Fibroblast of lung (primary cell): ENCODE data around the gene MCF2L. TPM values are rescaled to one million over a fixed set of nuclear protein-coding genes. Genes with fewer than 3 reads are reported as not detected.
A peak's percentile ranks its signal among the peaks of the same experiment; 100 is the strongest.

Source experiments
- DNase-seq, 2 donors: peaks; one replicate each; pipeline versions ENCODE4 v3.0.0 to v3.0.0-alpha.2; 2010; ENCODE audit warnings: low read depth in 2 of 2
- H2AFZ ChIP-seq: 2 replicates; pipeline ENCODE4 v1.5.1; 2012; ENCODE audit warnings: low read length, control low read depth, inconsistent platforms
- H3K27ac ChIP-seq: 2 replicates; pipeline ENCODE4 v1.5.1; 2011; ENCODE audit warnings: low read length, control low read depth; ENCODE audit not compliant: insufficient read depth
- H3K27me3 ChIP-seq: 2 replicates; pipeline ENCODE4 v1.5.1; 2011; ENCODE audit warnings: mild to moderate bottlenecking, low read length; ENCODE audit not compliant: control insufficient read depth, insufficient read depth
- H3K36me3 ChIP-seq: 2 replicates; pipeline ENCODE4 v1.5.1; 2011; ENCODE audit warnings: low read length; ENCODE audit not compliant: control insufficient read depth, insufficient read depth
- H3K4me1 ChIP-seq: 2 replicates; pipeline ENCODE4 v1.5.1; 2011; ENCODE audit warnings: low read length; ENCODE audit not compliant: control insufficient read depth, insufficient read depth; ENCODE audit errors: extremely low read depth
- H3K4me2 ChIP-seq: 2 replicates; pipeline ENCODE4 v1.5.1; 2011; ENCODE audit warnings: low read length, control low read depth; ENCODE audit not compliant: insufficient read depth; ENCODE audit errors: extremely low read depth
- H3K4me3 ChIP-seq, 4 experiments: fragments of 200-600 bp in 1 of 4; sonication (generic) in 1 of 4; replicated peaks in 1 of 4; 2 replicates each; pipeline ENCODE4 v1.5.1; 2011 to 2016; ENCODE audit warnings: low read length in 4 of 4, low read depth in 3 of 4, mild to moderate bottlenecking in 3 of 4, control low read depth in 2 of 4, inconsistent platforms in 1 of 4, mixed read lengths in 1 of 4; ENCODE audit not compliant: insufficient read depth in 1 of 4; ENCODE audit errors: control extremely low read depth in 1 of 4
- H3K79me2 ChIP-seq: 2 replicates; pipeline ENCODE4 v1.5.1; 2012; ENCODE audit warnings: mild to moderate bottlenecking, low read length, inconsistent platforms; ENCODE audit not compliant: control insufficient read depth, insufficient read depth
- H3K9ac ChIP-seq: 2 replicates; pipeline ENCODE4 v1.5.1; 2011; ENCODE audit warnings: mild to moderate bottlenecking, low read length, control low read depth; ENCODE audit not compliant: insufficient read depth
- H3K9me3 ChIP-seq: 2 replicates; pipeline ENCODE4 v1.5.1; 2012; ENCODE audit warnings: low read depth, low read length; ENCODE audit not compliant: control insufficient read depth, insufficient read depth
- H4K20me1 ChIP-seq: 2 replicates; pipeline ENCODE4 v1.5.1; 2011; ENCODE audit warnings: low read length; ENCODE audit not compliant: control insufficient read depth, insufficient read depth; ENCODE audit errors: extremely low read depth
- CTCF ChIP-seq, 2 donors: IDR thresholded peaks in 1 of 2; conservative IDR thresholded peaks in 1 of 2; 1 replicate in 1 of 2; 2 replicates in 1 of 2; pipeline ENCODE4 v1.5.1; 2011 to 2012; ENCODE audit warnings: low read length in 2 of 2, control low read depth in 1 of 2, inconsistent platforms in 1 of 2, low read depth in 1 of 2, mild to moderate bottlenecking in 1 of 2
- EZH2 ChIP-seq: IDR thresholded peaks from 2 replicates; pipeline ENCODE4 v1.5.1; 2012; ENCODE audit warnings: low read length, control low read depth, mild to moderate bottlenecking; ENCODE audit errors: missing control alignments
- polyA plus RNA-seq, 2 donors: library from polyadenylated mRNA; depleted of rRNA in 1 of 2; stranded (reverse) in 1 of 2; unstranded in 1 of 2; fragments of >200 nt; gene quantifications; 2 replicates each; pipeline ENCODE4 v1.2.1, GENCODE V29; 2011 to 2012; ENCODE audit warnings: missing spikeins in 1 of 2
- total RNA-seq: library from RNA; depleted of rRNA; stranded (reverse); fragments of >200 nt; gene quantifications from 2 replicates; pipeline ENCODE4 v1.2.1, GENCODE V29; 2014

MCF2L gene
- total and polyA plus RNA-seq, 2 donors (not counting 1 experiment from before 2014, with no cell fraction given): 0.18 to 3.3 TPM

- H3K27ac ChIP-seq: no peak overlapping the region
- TF ChIP-seq EZH2 (no peak), CTCF (conservative IDR thresholded peaks at IDR 0.05 in 1 of 2, IDR thresholded peaks at IDR 0.05 in 1 of 2; ENCODE audit: low read depth in 1 of 2, low read length in 2 of 2) (no peak)
Measured at GRCh38 chr13:113083022-113083373, 114.0 kb downstream of the MCF2L start.

GRCh38 chr13:113083402-113084061 lies 114.5 kb downstream of the MCF2L start:
- no peaks in the 10 kb centered on the region for H3K27me3 ChIP-seq

More at GRCh38 chr13:113083022-113083373, 114.0 kb downstream of the MCF2L start:
- no peak overlapping the region for H3K4me2 ChIP-seq
- no peaks in the 10 kb centered on the region for H3K4me1 ChIP-seq
- no peak for DNase-seq
- no peak overlapping the region for H3K4me3 ChIP-seq
- H4K20me1 ChIP-seq: no peaks in the 10 kb centered on the region
- H2AFZ ChIP-seq: no peak overlapping the region
- H3K9ac ChIP-seq: no peak overlapping the region
- no peaks in the 10 kb centered on the region for H3K79me2 ChIP-seq
- H3K27me3 ChIP-seq: no peaks in the 10 kb centered on the region
- H3K36me3 ChIP-seq: no peaks in the 10 kb centered on the region
- H3K9me3 ChIP-seq: no peaks in the 10 kb centered on the region

More at GRCh38 chr13:113083402-113084061, 114.5 kb downstream of the MCF2L start:
- Histone ChIP-seq H3K36me3 (no peaks in the 10 kb centered on the region), H4K20me1 (no peaks in the 10 kb centered on the region), H3K4me2 (no peak overlapping the region), H3K4me3 (no peak overlapping the region), H3K4me1 (no peaks in the 10 kb centered on the region), H3K27ac (no peak overlapping the region), H3K9me3 (no peaks in the 10 kb centered on the region), H3K79me2 (no peaks in the 10 kb centered on the region), H3K9ac (no peak overlapping the region), H2AFZ (no peak overlapping the region)
- DNase-seq: peak; percentile 30 to 32
- TF ChIP-seq EZH2 (no peak), CTCF (conservative IDR thresholded peaks at IDR 0.05 in 1 of 2, IDR thresholded peaks at IDR 0.05 in 1 of 2; ENCODE audit: low read depth in 1 of 2, low read length in 2 of 2) (no peak)
